H1 (cell line): ENCODE results near the gene HACD4. TPM values are rescaled to one million over a fixed set of nuclear protein-coding genes. Genes with fewer than 3 reads are reported as not detected.

Source experiments
- CTCF ChIA-PET: fragments of 300-600 bp; sonication (Branson Sonifier 250); formaldehyde crosslinking; loops from one replicate; lab custom pipeline; 2021; ENCODE audit not compliant: partially characterized antibody; lab: Charles Lee
- POLR2A ChIA-PET: fragments of 300-600 bp; sonication (Branson Sonifier 250); formaldehyde crosslinking; loops from one replicate; lab custom pipeline; 2021; ENCODE audit warnings: inconsistent platforms; ENCODE audit not compliant: partially characterized antibody; lab: Charles Lee
- DNase-seq, 2 experiments: peaks; one replicate each; pipeline versions ENCODE4 v3.0.0 to v3.0.0-alpha.2; 2010 to 2022; ENCODE audit warnings: low spot score in 2 of 2, low read depth in 1 of 2, mixed read lengths in 1 of 2
- FAIRE-seq: peaks from 2 replicates; lab custom pipeline; 2011; peaks lifted over from hg19 to GRCh38; lab: Jason Lieb, UNC
- H2AFZ ChIP-seq: 2 replicates; pipeline ENCODE4 v1.8.1; 2012; ENCODE audit warnings: low read length, inconsistent platforms
- H2AK5ac ChIP-seq: 2 replicates; pipeline ENCODE4 v1.6.1; 2013; ENCODE audit warnings: low read depth, low read length
- H2BK120ac ChIP-seq: replicated peaks from 2 replicates; pipeline ENCODE3; 2013; ENCODE audit warnings: low read depth, low read length, inconsistent platforms
- H2BK12ac ChIP-seq: 2 replicates; pipeline ENCODE4 v1.6.1; 2013; ENCODE audit warnings: low read depth, low read length
- H2BK15ac ChIP-seq: 2 replicates; pipeline ENCODE4 v1.6.1; 2013; ENCODE audit warnings: low read length
- H2BK20ac ChIP-seq: 2 replicates; pipeline ENCODE4 v1.6.1; 2013; ENCODE audit warnings: low read length
- H2BK5ac ChIP-seq: 2 replicates; pipeline ENCODE4 v1.6.1; 2013; ENCODE audit warnings: low read depth, low read length
- H3K14ac ChIP-seq: 2 replicates; pipeline ENCODE4 v1.6.1; 2013; ENCODE audit warnings: inconsistent platforms; ENCODE audit not compliant: insufficient read length
- H3K18ac ChIP-seq: 2 replicates; pipeline ENCODE4 v1.6.1; 2013; ENCODE audit warnings: low read length; ENCODE audit errors: extremely low read depth
- H3K23ac ChIP-seq: 2 replicates; pipeline ENCODE4 v1.6.1; 2013; ENCODE audit warnings: inconsistent platforms; ENCODE audit not compliant: insufficient read length
- H3K23me2 ChIP-seq: 2 replicates; pipeline ENCODE4 v1.6.1; 2013; ENCODE audit warnings: low read depth, low read length
- H3K27ac ChIP-seq: 2 replicates; pipeline ENCODE4 v1.6.1; 2011; ENCODE audit warnings: low read depth, low read length, inconsistent platforms
- H3K27me3 ChIP-seq, 4 experiments: replicated peaks in 1 of 4; 1 replicate in 1 of 4; 2 replicates in 3 of 4; pipeline versions ENCODE4 v1.6.1 to v1.8.1; 2011 to 2013; ENCODE audit warnings: low read length in 3 of 4, mild to moderate bottlenecking in 3 of 4, inconsistent platforms in 2 of 4, mixed read lengths in 2 of 4, moderate library complexity in 1 of 4; ENCODE audit not compliant: control insufficient read depth in 3 of 4, insufficient read depth in 3 of 4; ENCODE audit errors: extremely low read depth in 1 of 4
- H3K36me3 ChIP-seq, 4 experiments: 2 replicates each; pipeline versions ENCODE4 v1.6.1 to v1.8.1; 2011 to 2013; ENCODE audit warnings: mild to moderate bottlenecking in 4 of 4, low read length in 3 of 4, moderate library complexity in 2 of 4, control low read depth in 1 of 4, inconsistent platforms in 1 of 4; ENCODE audit not compliant: insufficient read depth in 4 of 4, control insufficient read depth in 2 of 4
- H3K4ac ChIP-seq: replicated peaks from 2 replicates; pipeline ENCODE3; 2013; ENCODE audit warnings: low read length, low read depth, mixed read lengths, inconsistent platforms; ENCODE audit not compliant: insufficient read length
- H3K4me1 ChIP-seq, 4 experiments: replicated peaks in 1 of 4; 1 replicate in 1 of 4; 2 replicates in 3 of 4; pipeline versions ENCODE4 v1.6.1 to v1.8.1; 2011 to 2013; ENCODE audit warnings: low read length in 3 of 4, inconsistent platforms in 2 of 4, mixed read lengths in 1 of 4; ENCODE audit not compliant: insufficient read depth in 4 of 4, control insufficient read depth in 3 of 4
- H3K4me2 ChIP-seq, 2 experiments: 2 replicates each; pipeline versions ENCODE4 v1.6.1 to v1.8.1; 2011 to 2013; ENCODE audit warnings: low read depth in 2 of 2, low read length in 2 of 2, control low read depth in 1 of 2, inconsistent platforms in 1 of 2, mild to moderate bottlenecking in 1 of 2; ENCODE audit not compliant: insufficient read depth in 1 of 2
- H3K4me3 ChIP-seq, 4 experiments: fragments of 200-600, 300-600 bp in 1 of 4; sonication (generic), shearing (Covaris generic), sonication (Bioruptor Twin) in 1 of 4; 2 replicates each; pipeline versions ENCODE4 v1.5.1 to v1.8.1; 2011 to 2016; ENCODE audit warnings: low read length in 4 of 4, low read depth in 3 of 4, control low read depth in 2 of 4, inconsistent platforms in 2 of 4, mild to moderate bottlenecking in 2 of 4, mixed read lengths in 1 of 4, moderate library complexity in 1 of 4; ENCODE audit not compliant: insufficient read depth in 2 of 4; ENCODE audit errors: extremely low read depth in 1 of 4
- H3K56ac ChIP-seq: replicated peaks from 2 replicates; pipeline ENCODE3; 2013; ENCODE audit warnings: low read depth, mild to moderate bottlenecking, mixed read lengths, low read length, inconsistent platforms; ENCODE audit not compliant: insufficient read length
- H3K79me1 ChIP-seq: 2 replicates; pipeline ENCODE4 v1.6.1; 2013; ENCODE audit warnings: low read depth, low read length, control low read depth
- H3K79me2 ChIP-seq, 2 experiments: 2 replicates each; pipeline versions ENCODE4 v1.6.1 to v1.8.1; 2012 to 2013; ENCODE audit warnings: low read length in 2 of 2, mild to moderate bottlenecking in 2 of 2, inconsistent platforms in 1 of 2; ENCODE audit not compliant: insufficient read depth in 2 of 2, control insufficient read depth in 1 of 2
- H3K9ac ChIP-seq, 4 experiments: replicated peaks in 1 of 4; 1 replicate in 1 of 4; 2 replicates in 3 of 4; pipeline versions ENCODE4 v1.6.1 to v1.8.1; 2011 to 2013; ENCODE audit warnings: low read depth in 3 of 4, low read length in 3 of 4, control low read depth in 2 of 4, mild to moderate bottlenecking in 2 of 4, moderate library complexity in 2 of 4, inconsistent platforms in 1 of 4; ENCODE audit errors: extremely low read depth in 1 of 4
- H3K9me3 ChIP-seq, 2 experiments: 2 replicates each; pipeline versions ENCODE4 v1.6.1 to v1.8.1; 2012 to 2013; ENCODE audit warnings: mild to moderate bottlenecking in 2 of 2, moderate library complexity in 2 of 2, control low read depth in 1 of 2, inconsistent platforms in 1 of 2, low read depth in 1 of 2, low read length in 1 of 2, mixed read lengths in 1 of 2; ENCODE audit not compliant: insufficient read depth in 2 of 2
- H4K20me1 ChIP-seq, 2 experiments: replicated peaks in 1 of 2; 2 replicates each; pipeline versions ENCODE3 to v1.8.1; 2011 to 2013; ENCODE audit warnings: inconsistent platforms in 2 of 2, low read length in 2 of 2, mild to moderate bottlenecking in 1 of 2; ENCODE audit not compliant: insufficient read depth in 2 of 2, control insufficient read depth in 1 of 2
- H4K5ac ChIP-seq: 2 replicates; pipeline ENCODE4 v1.6.1; 2013; ENCODE audit warnings: low read length, low read depth, mixed read lengths, inconsistent platforms; ENCODE audit not compliant: insufficient read length
- H4K8ac ChIP-seq: 2 replicates; pipeline ENCODE4 v1.8.0; 2013; ENCODE audit warnings: mild to moderate bottlenecking, moderate library complexity, low read length, inconsistent platforms; ENCODE audit not compliant: insufficient read depth; ENCODE audit errors: extremely low read depth
- H4K91ac ChIP-seq: replicated peaks from 2 replicates; pipeline ENCODE3; 2013; ENCODE audit warnings: low read length, mixed read lengths, inconsistent platforms; ENCODE audit not compliant: insufficient read length
- BACH1 ChIP-seq: IDR thresholded peaks from 2 replicates; pipeline ENCODE4 v1.6.1; 2012; ENCODE audit warnings: low read length, improper control_type of control experiment
- CREB1 ChIP-seq: IDR thresholded peaks from 2 replicates; pipeline ENCODE4 v1.6.1; 2012; ENCODE audit warnings: inconsistent platforms
- EZH2 ChIP-seq: fragments of 200-600 bp; sonication (generic); IDR thresholded peaks from 2 replicates; pipeline ENCODE4 v1.7.1; 2012; ENCODE audit warnings: low read depth, mild to moderate bottlenecking, moderate library complexity, low read length, inconsistent platforms; ENCODE audit not compliant: severe bottlenecking
- FOSL1 ChIP-seq: IDR thresholded peaks from 2 replicates; pipeline ENCODE4 v1.6.1; 2011; ENCODE audit warnings: mild to moderate bottlenecking, low read depth, low read length, moderate library complexity; ENCODE audit not compliant: insufficient read depth
- JUND ChIP-seq: IDR thresholded peaks from 2 replicates; pipeline ENCODE4 v1.6.1; 2011; ENCODE audit warnings: mild to moderate bottlenecking, improper control_type of control experiment, low read length
- TAF1 ChIP-seq: IDR thresholded peaks from 2 replicates; pipeline ENCODE4 v1.6.1; 2011; ENCODE audit warnings: mild to moderate bottlenecking, low read depth, low read length
- YY1 ChIP-seq: IDR thresholded peaks from 2 replicates; pipeline ENCODE4 v1.6.1; 2011; ENCODE audit warnings: low read depth, mild to moderate bottlenecking, low read length
- WGBS, 2 experiments: shearing (Covaris generic) in 1 of 2; methylation state at CpG; one replicate each; pipeline versions ENCODE4 v1.1.6 to v1.1.7; 2013 to 2015; ENCODE audit warnings: low lambda C conversion rate in 2 of 2, mixed read lengths in 2 of 2, inconsistent platforms in 1 of 2, low coverage in 1 of 2, missing lambda C conversion rate in 1 of 2; ENCODE audit not compliant: insufficient replicate concordance in 2 of 2, insufficient coverage in 1 of 2, insufficient read length in 1 of 2; ENCODE audit errors: extremely low coverage in 1 of 2, missing lambda C conversion rate in 1 of 2; 5-methylcytosine and 5-hydroxymethylcytosine counted together
- polyA plus RNA-seq, 7 experiments: library from polyadenylated mRNA; depleted of rRNA in 3 of 7; stranded (reverse) in 5 of 7; unstranded in 2 of 7; fragments of >200 nt in 5 of 7; fragments of 200-250 nt in 2 of 7; gene quantifications; 1 replicate in 5 of 7; 2 replicates in 1 of 7; 4 replicates in 1 of 7; pipeline versions ENCODE4 v1.2.1 to v1.2.3, GENCODE V29; 2011 to 2013; ENCODE audit warnings: missing spikeins in 2 of 7, mixed read lengths in 2 of 7
- total RNA-seq: library from RNA; stranded (reverse); fragmentation: NEBNext Ultra II Directional; extraction: Animal tissue kit (Norgen Biotek cat#: 25700); gene quantifications from 2 replicates; pipeline ENCODE4 v1.2.1, GENCODE V29; 2021

Gene HACD4
- total and polyA plus RNA-seq, 2 of the 8 experiments (the other 6 are each of a cell fraction or from before 2014, with no cell fraction given), result 0.65 to 0.86 TPM

DNA sequence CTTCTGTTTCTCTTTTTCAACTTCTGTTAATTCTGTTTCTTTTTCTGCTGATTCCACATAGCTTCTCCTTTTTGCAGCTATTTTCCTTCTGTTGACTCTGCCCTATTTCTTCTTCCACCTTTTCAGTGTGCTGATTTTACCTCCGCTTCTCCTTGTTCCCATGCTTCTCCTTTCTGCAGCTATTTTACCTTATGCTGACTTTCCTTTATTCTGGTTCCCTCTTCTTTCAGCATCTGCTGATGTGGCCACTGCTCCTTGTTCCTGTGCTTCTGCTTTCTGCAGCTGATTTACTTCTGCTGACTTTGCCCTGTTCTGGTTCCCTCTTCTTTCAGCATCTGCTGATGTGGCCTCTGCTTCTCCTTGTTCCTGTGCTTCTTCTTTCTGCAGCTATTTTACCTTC lies 58.8 kb downstream of the HACD4 start:
- Histone ChIP-seq H3K56ac (no peak overlapping the region), H2BK12ac (no peak overlapping the region), H3K9me3 (no peaks in the 10 kb centered on the region), H3K9ac (no peak overlapping the region), H3K14ac (no peak overlapping the region), H4K20me1 (no peaks in the 10 kb centered on the region), H3K4ac (no peak overlapping the region), H2AK5ac (no peak overlapping the region), H3K79me1 (no peaks in the 10 kb centered on the region), H2BK20ac (no peak overlapping the region), H2BK15ac (no peak overlapping the region), H3K4me2 (no peak overlapping the region), H4K5ac (no peak overlapping the region), H3K18ac (no peak overlapping the region), H4K91ac (no peak overlapping the region), H3K23ac (no peak overlapping the region), H4K8ac (no peak overlapping the region), H3K4me3 (no peak overlapping the region), H3K27me3 (no peaks in the 10 kb centered on the region), H2AFZ (no peak overlapping the region), H2BK5ac (no peak overlapping the region), H3K4me1 (no peaks in the 10 kb centered on the region), H3K79me2 (no peaks in the 10 kb centered on the region), H3K27ac (no peak overlapping the region), H3K23me2 (no peaks in the 10 kb centered on the region; the same call in 1 of the 2 replicates), H2BK120ac (no peak overlapping the region), H3K36me3 (peaks cover 0 to 11% (median 3%) of the 10 kb centered on the region in 4 experiments; a peak in 3 of 8 replicates)
- DNase-seq (no peak), FAIRE-seq (no peak)
- ChIA-PET POLR2A (no interaction called here), CTCF (interaction anchor here (0.7 kb wide), 1 partner anchor 88 kb away, joined by 3 read pairs; no protein-coding TSS in a partner anchor)
- 100% methylated on average over 1 of the region's 1 CpG; no CpG with 5 or more reads in 1 of the 2 experiments for WGBS, 2 experiments
- no peak for TF ChIP-seq TAF1
- TF ChIP-seq FOSL1, result no peak
- TF ChIP-seq YY1, result no peak
- no peak for TF ChIP-seq EZH2
- no peak for TF ChIP-seq BACH1
- no peak for TF ChIP-seq JUND
- no peak for TF ChIP-seq CREB1
